Muscle of arm (tissue), 12 donors: ENCODE measurements around the gene ANKRA2. TPM values are rescaled to one million over a fixed set of nuclear protein-coding genes. Genes with fewer than 3 reads are reported as not detected.
"Not testable (repeated sequence)": the region's sequence is repeated elsewhere in the genome, so short reads cannot be mapped to it uniquely, and the experiment has no call there.

Experiments used
- DNase-seq: peaks from one replicate; pipeline ENCODE4 v3.0.0-alpha.2; 2013
- polyA plus RNA-seq, 12 donors: library from polyadenylated mRNA; unstranded; fragments of 120-200 nt; gene quantifications; one replicate each; pipeline ENCODE4 v1.2.1, GENCODE V29; 2013; ENCODE audit not compliant: insufficient read length in 12 of 12

Gene ANKRA2
- polyA plus RNA-seq, 12 donors = 19.9 to 50.7 (median 35.4) TPM; not detected in 1

DNA sequence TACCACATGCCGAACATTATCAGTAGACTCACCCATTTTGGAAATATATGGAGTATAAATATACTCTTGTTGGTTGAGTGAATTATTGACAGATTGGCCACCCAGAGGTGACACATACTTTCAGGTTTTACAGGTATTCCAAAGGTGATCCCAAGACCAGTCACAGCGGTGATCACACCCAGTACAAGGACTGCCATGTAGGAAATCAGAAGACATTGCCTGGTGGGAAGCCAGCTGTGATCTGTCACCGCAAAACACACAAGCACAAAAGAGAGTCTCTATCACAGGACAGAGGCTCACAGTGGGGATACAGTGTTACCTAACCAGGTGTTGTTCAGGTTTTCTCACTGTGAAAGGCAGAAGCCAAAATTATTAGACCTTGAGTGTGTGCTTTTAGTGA lies 51.4 kb downstream of the ANKRA2 start:
- no peak for DNase-seq

DNA sequence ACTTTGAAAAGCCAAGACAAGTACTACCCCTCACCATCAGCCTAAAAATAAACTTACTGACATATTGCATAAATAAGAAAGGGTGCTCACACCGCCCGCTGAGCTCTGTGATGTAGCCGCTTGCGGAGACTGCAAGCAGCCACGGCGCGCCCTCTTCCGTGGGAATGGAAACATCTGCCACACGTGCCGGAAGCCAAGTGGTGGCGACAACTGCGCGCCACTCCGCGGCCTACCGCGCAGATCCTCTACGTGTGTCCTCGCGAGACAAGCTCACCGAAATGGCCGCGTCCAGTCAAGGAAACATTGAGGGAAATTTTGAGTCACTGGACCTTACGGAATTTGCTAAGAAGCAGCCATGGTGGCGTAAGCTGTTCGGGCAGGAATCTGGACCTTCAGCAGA lies 56.9 kb downstream of the ANKRA2 start:
- DNase-seq = not testable (repeated sequence)

DNA sequence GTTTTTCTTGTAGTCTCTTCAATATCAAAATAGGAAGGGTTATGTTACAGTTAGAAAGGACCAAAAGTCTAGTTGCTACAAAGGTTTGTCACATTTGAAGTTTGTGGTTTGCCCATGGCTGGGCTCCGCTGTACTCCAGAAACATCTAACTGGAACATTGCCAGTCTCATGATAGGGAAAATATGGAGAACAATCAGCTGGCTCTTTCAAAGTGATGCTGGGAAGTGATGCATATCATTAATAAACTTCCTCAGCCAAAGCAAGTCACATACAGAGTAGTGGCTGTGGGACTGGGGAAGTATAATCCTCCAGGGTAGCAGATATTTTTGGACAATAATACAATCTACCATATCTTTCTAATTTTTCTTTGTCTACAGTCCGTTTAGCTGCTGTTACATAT lies 58.4 kb downstream of the ANKRA2 start:
- DNase-seq = no peak

DNA sequence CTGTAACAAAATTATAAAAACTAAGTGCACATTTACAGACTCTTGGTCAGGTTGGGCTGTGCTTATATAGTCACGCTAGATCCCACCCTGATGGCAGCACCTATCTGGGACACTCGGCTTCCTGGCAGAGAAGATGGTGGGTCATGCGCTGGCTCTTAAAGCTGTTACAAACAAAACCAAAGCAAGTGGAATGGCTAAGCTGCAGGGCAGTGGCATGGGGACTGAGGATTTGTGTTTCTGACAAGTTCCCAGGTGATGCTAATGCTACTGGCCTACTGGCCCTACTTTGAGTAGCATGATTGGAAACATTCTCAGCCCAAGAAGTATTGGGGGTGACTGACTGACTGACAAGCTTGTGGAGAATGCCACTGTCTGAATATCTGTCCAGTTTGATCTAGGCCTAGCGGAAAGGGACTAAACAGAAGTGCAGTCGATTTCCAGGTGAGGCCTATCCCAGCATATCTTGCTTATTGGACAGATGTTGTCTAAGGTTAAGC lies 58.9 kb downstream of the ANKRA2 start:
- no peak for DNase-seq

Other genes starting within 250 kb of the ANKRA2 start
- 1 to 10 TPM in 2 of 12 donors, under 1 TPM in 8, not detected in 2; 0.43 to 4.7 (median 0.67) TPM for gene FOXD1, start 116.9 kb downstream of the ANKRA2 start, polyA plus RNA-seq
- 1,000 to 10,000 TPM in 11 of 12 donors, not detected in 1; 1,046 to 1,477 (median 1,324) TPM for gene BTF3, start 67.2 kb downstream of the ANKRA2 start, polyA plus RNA-seq
- gene UTP15, start 104 bp upstream of the ANKRA2 start, polyA plus RNA-seq = 10 to 100 TPM in 9 of 12 donors, 1 to 10 TPM in 2, not detected in 1; 8.5 to 19.9 (median 12.7) TPM
- 10 to 100 TPM in 1 of 12 donors, 1 to 10 TPM in 10, not detected in 1; 2.0 to 13.4 (median 4.1) TPM for gene ARHGEF28, start 60.6 kb upstream of the ANKRA2 start, polyA plus RNA-seq